GM19099 (cell line): ENCODE results near the gene UTS2.

Source experiments
- POLR2A ChIP-seq: IDR thresholded peaks from 3 replicates; pipeline ENCODE4 v1.6.1; 2011; ENCODE audit warnings: low read depth; ENCODE audit not compliant: insufficient read length; ENCODE audit errors: extremely low read depth

UTS2 gene

GRCh38 chr1:7852804-7853683 is at the start of gene UTS2:
UTS2 (minus strand) TSS chr1:7853065; CDS start chr1:7853003, 62 bp downstream.
- TF ChIP-seq POLR2A: no peak

- TF ChIP-seq POLR2A: no peak
Measured at GRCh38 chr1:7899741-7900140, 46.9 kb upstream of the UTS2 start.

GRCh38 chr1:7898962-7899361 is 46.1 kb upstream of the UTS2 start:
- no peak for TF ChIP-seq POLR2A

- TF ChIP-seq POLR2A: no peak
Measured at GRCh38 chr1:7896994-7897393, 44.1 kb upstream of the UTS2 start.

- no peak for TF ChIP-seq POLR2A
Measured at GRCh38 chr1:7893529-7894180, 40.8 kb upstream of the UTS2 start.

GRCh38 chr1:7891804-7892203 is 38.9 kb upstream of the UTS2 start:
- no peak for TF ChIP-seq POLR2A

- TF ChIP-seq POLR2A: no peak
Measured at GRCh38 chr1:7890853-7891252, 38.0 kb upstream of the UTS2 start.

- no peak for TF ChIP-seq POLR2A
Measured at GRCh38 chr1:7888248-7889081, 35.6 kb upstream of the UTS2 start.

- no peak for TF ChIP-seq POLR2A
Measured at GRCh38 chr1:7886405-7886745, 33.5 kb upstream of the UTS2 start.

GRCh38 chr1:7885513-7886404 is 32.9 kb upstream of the UTS2 start:
- no peak for TF ChIP-seq POLR2A

- no peak for TF ChIP-seq POLR2A
Measured at GRCh38 chr1:7884757-7885156, 31.9 kb upstream of the UTS2 start.

GRCh38 chr1:7879228-7879627 is 26.4 kb upstream of the UTS2 start:
- TF ChIP-seq POLR2A: no peak

GRCh38 chr1:7878027-7878426 is 25.2 kb upstream of the UTS2 start:
- TF ChIP-seq POLR2A: no peak
